DMS 273 (cell line): ENCODE measurements around the gene TMEM200A.

ENCODE experiments used
- DNase-seq: peaks from one replicate; lab custom pipeline; 2025; ENCODE audit not compliant: unreplicated experiment; lab: John Stamatoyannopoulos, UW

TMEM200A gene

DNA sequence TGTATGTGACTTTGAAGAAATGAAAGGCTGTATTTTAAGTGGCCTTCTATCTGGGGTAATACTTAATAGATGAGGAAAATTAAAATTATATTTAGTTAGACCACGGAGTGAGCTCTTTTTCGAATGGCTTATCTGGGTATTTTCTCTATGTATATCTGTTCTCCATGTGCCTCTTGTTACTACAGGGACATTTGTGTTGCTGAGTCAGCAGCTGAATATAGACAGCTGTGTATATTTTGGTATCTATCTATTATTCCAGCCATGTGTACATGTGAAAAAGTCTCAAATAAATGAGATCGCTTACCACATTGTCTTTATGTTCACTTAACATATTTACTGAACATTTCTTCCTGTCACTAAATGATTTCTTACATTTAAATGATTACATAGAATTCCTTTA is 57.2 kb downstream of the TMEM200A start:
- no peak for DNase-seq

DNA sequence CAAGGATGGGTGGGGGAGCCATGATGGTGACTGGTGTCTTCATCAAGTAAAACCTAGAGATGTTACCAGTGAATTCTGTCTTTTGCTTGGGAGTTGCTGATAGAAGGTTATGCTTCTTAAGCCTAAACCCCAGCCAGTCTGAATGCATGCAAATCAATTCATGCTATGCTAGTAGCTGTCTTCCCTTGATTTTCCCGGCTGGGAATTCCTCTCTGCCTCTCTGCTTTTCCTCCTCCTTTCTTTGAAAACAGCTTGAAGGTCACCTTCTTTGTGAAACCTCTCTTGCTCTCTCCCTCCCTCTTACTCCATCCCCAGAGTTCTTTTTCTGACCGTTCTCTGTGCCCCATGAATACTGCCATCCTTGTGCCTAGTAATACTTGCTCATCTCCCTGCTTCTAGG is 58.9 kb downstream of the TMEM200A start:
- no peak for DNase-seq

DNA sequence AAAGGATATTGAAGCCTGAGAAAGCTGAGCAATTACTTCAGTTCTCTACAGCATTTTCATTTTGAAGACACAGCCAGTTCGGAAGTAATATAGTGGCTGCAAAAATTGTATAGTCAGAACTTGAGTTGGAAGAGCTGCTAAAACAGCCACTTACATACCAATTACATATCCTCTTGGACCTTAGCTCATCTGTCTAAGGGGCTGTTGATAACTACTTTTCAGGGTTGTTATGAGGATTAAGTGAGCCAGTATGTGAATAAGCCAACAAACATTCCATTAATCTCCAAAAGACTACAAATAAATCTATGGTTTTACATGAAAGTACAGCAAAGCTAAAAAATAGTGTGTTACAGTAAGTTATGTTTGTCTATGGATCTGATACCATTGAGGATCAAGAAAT is 59.7 kb downstream of the TMEM200A start:
- no peak for DNase-seq

DNA sequence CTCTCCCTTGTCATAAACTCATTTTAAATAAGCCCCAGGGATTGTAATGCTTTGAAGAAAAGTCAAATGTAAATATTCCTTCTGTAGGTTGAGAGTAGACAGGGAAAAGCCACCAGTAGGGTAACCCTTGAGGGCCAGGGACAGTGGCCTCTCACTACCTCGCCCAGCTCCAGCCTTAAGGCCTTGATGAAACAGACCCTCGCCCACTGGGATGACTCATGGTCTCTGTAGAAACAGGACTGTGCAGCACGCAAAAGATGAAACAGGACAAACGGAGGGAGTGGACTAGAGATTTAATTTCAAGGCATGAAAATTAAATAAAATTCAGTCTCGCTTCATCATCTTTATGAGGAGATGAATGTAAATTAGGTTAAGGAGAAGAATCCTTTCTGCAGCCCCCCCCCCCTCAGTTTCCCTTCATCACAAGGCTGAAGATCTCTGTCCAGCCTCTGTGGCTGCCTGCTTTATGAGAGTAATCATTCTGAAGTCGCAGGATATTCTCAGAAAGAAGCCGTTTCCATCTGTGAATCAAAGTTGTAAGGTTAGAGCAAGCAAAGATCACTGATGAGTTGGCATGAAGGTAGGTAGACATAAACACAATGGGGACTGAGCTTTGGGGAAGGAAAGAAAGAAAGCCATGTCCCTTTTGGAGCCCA is 60.4 kb downstream of the TMEM200A start:
- no peak for DNase-seq

DNA sequence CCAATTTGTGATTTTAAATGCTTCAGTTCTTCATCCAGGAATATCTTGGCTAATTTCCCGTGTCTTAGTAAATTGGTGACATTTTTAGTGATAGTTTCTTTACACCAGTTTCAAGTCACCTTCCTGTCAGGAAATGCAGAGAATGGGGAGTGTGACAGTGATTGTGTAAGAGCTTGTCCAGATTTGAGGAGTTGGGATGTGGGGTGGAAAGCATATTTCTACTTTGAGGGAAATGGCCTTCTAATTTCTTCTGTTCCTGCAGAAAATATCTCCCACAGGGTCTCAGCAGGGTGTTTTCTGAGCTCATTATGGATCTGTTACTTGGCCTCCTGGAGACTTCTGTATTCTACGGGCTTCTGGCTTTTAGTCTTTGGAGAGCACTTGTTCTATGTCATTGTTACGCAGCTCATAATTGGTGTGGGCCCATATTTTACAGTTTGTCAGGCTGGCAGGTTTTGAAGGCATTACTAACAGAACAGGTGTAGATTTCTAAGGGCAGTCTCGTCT is 65.6 kb downstream of the TMEM200A start:
- DNase-seq, result no peak

DNA sequence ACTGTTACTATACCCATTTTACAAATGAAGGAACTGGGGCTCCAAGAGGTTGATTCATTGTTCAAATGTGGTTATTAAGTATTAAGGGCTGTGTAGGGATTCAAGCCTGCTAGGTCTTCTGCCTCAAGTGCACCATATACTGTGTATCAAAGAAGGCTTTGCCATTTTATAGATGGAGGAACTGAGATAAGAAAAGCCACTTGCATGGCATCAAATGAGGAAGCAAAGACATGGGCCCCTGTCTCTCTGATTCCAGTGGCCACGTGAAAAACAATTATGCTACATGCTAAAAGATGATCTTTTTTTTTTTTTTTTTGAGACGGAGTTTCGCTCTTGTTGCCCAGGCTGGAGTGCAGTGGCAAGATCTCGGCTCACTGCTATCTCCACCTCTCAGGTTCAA is 67.0 kb downstream of the TMEM200A start:
- no peak for DNase-seq

DNA sequence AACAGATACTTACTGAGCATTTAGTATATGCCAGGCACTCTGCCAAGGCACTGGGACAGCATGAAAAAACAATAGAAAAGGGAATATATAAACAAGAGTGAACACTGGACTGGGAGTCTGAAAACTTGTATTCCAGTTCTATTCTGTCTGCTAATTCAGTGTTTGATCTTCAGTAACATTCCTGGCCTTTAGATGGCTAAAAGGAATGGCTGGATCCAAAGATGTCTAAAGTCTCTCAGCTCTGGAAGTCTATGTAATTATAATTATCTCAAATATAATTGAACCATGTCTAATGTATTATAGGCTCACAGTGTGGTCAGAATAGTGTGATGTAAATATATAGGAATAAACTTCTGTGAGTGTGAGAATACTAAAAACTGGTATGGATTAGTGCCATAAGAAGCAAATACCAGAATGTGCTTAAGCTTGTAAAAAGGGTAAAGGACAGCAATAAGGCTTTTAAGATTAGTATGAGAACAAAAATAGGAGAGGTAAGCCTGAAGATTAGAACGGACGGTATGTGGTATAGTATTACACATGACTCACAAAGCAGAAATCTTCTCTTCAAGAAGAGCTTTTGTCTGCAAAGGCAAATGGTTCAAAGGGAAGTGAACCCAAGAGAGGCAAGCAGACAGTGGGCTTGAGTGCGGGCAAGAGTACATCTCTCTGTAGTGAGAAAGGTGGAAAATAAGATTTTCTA is 68.5 kb downstream of the TMEM200A start:
- no peak for DNase-seq

DNA sequence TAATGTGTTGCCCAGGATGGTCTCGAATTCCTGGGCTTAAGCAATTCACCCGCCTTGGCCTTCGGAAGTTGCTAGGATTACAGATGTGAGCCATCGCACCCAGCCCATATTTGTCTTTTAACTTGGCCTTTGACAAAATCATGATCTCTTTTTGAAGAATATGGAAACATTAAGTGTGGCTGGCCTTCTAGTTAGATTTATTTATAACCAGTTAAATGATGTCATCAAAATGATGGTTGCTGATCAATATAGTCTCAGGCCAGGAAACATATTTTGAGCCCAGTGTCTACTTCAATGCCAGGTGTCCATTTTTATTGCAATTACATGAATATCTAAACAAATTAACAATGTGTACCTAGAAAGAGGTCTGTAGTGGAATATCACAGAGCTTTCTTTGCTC is 69.4 kb downstream of the TMEM200A start:
- DNase-seq, result no peak

DNA sequence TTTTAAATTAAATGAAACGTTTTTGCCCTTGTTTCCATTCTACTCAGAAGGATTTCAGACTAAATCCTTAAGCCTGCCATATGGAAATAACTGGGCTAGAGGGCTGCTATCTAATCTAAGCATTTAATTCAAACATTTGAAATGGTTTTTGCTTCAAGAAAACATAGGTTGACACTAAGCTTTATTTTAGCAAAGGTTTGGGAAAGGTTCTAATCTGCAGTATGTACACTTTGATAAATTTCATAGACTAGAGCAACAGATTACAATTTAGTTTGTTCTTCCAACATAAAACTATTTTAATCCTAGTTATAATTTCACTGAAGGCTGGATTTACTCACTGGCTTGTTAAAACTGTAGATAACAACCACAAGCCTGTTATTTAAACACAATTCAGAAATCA is 72.1 kb downstream of the TMEM200A start:
- no peak for DNase-seq

DNA sequence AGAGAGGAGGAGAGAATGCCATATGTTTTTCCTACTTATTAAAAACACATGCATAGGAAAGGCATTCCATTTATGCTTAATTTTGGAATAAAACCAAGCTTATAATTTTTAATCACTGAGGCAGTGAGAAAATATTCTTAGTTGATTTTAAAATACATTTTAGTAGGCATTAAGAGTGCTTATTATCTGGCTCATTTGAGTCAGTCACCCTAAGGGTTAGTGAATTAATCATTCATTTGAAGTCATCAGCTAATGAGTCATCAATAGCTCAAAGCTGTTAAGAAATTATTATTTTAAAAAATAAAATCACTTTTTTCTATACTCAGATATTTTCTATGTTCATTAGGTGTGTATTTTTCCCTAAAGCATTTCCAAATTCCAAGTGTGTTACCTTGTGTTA is 81.6 kb downstream of the TMEM200A start:
- DNase-seq, result no peak

DNA sequence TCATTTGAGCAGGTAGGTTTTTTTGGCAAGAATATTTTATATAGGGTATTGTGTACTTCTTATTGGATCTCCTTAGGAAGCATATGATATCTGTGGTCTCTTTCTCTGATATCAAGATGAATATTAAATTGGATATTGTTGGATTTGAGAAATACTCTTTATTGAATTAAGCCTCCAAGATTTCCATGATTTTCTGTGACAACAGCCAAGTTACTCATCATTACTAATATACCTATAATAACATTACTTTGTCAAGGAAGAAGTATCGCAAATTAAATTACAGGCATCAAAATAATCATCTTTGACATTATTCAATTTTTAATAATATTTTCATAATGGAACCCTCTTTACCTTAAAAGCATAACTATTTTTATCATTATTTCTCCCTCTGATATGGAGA is 86.5 kb downstream of the TMEM200A start:
- no peak for DNase-seq

DNA sequence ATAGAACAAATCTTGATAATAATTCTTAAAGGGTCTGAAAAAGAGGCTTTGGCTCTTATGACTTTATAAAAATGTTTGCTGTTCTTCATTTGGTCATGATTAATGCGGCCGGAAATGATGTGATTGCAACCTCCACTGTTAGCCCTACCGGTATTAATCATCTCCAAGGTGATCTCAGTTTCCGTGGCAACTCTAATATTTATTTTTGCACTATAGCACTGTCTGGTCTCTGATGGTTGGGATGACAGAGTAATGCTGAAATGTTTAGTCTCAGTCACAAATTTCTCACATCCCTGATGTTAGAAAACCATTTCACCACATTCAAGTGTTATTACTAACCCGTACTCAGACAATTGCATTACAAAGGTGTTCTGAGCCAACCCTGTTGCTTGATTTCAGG is 87.4 kb downstream of the TMEM200A start:
- no peak for DNase-seq

DNA sequence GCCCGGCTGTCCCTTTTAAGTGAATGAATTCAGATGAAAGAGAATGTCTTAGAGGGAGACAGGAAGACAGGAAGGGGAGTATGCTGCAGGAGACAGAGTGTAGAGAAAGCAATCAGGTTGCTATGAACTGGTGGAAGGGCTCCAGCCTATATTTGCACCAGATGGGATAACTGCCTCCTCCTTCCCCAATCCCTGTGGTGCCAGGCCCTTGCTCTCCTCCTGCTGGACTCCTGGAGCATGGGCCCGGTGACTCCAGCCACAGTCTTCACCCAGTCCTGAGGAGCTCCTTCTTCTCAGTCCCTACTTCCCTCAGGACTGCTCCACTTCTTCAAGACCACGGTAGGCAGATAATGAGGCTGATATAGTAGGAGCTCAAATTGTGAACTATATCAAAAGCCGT is 91.8 kb downstream of the TMEM200A start:
- DNase-seq, result no peak

DNA sequence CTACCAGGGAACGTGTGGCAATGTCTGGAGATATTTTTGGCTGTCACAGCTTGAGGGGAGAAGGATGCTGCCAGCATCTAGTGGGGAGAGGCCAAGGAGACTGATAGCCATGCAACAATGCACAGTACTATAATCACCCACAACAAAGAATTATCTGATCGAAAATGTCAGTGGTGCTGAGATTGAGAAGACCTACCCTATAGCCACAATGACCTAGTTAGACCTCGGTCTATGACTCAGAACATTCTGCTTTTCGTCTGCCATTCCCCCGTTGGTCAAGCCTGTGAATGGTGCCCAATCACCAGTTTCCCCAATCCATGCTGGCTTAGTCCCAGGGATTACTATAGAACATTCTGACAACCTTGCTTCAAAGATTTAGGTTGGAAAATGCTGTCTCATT is 93.5 kb downstream of the TMEM200A start:
- no peak for DNase-seq

DNA sequence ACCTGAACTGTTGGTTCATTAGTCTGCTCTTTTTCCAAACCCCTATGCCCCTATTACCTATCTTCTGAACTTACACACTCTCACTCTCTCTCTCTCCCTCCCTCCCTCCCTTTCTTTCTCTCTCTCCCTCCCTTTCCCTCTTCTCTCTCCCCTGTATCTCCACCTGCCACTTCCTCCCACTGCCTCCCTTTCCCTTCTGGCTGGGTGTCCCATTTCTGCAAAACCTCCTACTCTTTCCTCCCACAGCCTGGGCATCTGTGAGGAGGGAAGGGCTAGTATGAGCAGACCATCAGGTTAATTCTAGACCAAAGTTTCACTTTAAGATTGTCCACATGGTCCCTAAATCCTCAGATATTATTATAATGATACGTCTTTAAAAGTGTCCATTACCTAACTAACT is 95.1 kb downstream of the TMEM200A start:
- DNase-seq, result no peak

DNA sequence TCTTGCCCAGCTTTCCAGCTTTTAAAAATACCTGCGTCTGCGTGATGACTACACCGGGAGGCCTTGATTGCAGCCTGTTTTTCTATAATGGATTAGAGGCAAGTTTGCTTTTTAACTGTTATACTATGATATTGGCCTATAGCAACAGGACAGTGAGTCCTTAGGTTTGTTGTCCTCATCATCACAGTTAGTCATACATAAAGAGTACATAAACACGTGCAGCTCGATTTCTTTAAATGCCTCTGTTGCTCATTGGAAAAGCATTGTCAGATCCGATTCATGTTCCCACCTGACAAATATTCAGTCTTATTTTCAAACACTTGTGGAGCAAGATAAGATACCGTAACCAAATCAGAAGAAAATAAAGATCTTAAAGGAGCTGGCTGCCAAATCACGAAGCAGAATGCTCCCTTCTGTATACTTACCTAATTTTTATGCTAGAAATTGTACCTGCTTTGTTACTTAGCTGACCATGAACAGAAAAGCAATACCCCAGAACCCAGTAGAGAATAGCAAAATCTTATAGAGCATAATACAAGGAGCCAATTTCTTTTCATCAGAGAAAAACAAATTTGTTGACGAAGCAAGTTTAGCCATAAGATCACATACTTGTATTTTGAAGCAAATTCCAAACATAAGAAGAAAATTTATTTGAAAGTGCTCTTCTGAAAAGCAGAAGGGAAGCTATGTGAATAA is 100.4 kb downstream of the TMEM200A start:
- no peak for DNase-seq

DNA sequence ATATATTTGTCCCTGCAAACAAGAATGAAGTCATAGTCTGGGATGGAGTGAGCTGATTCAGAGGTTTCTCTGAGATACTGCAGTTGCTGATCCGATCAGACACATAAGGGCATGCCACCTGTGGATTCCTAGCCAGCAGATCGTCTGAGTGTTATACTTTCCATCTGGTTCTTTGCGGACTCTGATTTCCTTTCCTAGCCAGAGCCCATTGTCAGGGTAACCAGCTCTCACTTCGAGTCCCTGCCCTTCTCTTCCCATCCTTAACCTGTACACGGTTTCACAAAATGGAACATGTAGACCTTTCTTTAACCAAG is 100.9 kb downstream of the TMEM200A start:
- DNase-seq, result no peak

DNA sequence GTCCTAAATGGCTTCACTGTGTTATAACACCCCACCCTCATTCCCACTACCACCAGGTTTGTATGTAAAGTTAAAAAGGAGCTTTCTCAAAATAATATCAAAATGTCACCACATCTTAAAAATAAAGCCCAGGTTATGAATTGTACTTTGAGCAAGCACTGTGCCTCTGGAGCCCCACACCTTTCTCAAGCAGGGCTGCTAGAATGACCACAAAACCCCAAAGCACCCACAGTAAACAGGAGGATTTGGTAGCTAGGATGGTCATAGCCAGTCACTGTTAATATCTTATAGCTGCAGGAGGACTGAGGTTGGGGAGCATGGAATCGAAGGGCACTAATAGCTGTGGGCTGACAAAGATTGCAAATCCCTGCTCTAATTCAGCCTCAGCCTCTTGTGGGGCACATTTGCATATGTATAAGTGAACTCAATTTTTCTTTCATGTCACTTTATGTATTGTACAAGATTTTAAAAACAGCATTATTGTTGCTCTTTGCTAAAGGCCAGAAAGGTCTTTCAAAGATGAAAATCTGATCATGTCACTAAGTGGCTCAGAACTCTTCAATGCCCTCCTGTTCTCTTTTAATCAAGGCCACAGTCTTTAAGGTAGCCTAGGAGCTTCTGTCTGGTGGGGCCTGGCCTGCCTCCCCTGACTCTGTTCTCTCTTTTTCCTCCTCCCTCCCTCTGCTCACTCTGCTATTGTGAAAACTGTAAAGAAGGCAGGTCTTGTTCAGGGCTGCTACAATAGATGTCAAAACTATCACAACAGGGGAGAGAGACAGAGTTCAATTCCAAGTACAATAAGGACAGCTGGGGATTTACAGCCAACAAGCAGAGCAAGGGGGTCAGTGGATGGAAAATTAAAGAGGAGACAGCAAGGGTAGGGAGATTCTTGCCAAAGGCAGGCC is 101.6 kb downstream of the TMEM200A start:
- DNase-seq, result no peak

DNA sequence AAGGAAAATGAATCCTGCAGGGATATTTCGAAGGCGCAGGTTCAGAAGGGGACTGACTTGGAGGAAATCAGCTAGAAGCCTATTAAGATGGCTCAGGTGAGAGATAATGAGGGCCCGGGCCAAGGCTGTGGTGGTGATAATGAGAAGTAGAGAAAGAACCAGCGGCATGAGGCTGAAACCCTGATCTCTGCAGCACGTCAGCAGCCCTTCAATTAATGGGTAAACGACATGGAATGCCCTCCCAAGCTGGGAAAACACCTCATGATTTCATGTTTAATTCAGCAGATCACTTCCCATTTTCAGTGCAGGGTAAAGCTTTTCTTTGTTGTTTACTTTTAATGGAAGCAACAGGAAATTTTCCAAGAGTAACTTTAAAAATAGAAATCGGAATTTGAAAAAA is 104.9 kb downstream of the TMEM200A start:
- DNase-seq, result no peak

DNA sequence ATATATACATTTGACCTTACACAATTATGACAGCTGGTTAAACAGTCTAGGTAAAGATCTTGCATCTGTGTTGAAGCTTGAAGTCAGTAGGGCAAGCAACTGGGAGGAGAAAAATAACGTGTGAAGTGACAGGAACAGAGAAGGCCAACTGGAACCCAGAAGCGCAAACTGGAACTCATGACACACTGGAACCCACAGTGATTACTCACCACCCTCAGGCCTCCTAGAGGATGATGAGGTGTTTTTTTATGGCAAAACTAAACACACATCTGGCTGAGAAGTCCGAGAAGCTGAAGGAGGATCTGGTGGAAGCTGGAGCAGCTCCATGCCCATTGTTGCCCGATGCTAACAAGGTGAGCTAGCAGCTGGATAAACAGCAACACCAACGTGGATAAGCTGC is 108.1 kb downstream of the TMEM200A start:
- DNase-seq, result no peak

DNA sequence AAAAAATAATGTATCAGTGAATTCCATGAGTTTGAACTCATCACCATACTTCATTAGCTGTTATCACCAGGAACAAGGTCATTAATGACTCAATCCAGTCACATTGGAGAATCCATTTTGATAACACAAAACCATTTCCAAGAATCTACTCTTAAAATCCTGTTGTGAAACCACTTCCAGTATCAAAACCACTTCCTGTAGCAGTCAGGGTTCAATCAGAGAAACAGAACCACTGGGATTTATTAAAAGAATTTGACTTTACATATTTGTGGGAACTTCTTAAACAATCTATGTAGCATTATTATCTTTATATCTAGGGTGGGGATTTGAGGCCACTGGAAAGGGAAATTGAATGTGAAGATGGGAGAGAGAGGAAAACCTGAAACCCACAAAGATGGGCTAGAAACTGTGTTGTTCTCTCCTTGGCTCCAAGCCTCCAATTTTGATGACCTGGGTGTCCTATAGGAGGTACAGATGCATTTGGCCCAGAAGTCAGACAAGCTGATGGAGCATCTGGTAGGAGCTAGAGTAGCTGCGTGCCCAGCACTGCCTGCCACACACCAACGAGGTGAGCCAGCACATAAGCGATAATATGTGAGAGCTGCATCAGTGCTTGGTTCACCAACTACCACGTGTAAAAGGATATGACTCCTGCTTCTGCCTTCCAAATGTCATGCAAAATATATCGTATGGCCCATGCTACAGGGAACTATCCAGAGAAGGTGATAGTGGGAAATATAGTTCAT is 117.0 kb downstream of the TMEM200A start:
- DNase-seq, result no peak
